HepG2 (cell line): ENCODE results near the gene ZNF620. TPM values are rescaled to one million over a fixed set of nuclear protein-coding genes. Genes with fewer than 3 reads are reported as not detected.

Source experiments
- ATAC-seq: fragments of 200-7000 bp; cut with Tn5 transposase; 3 replicates; pipeline ENCODE4 v1.9.1; 2020; ENCODE audit warnings: mild to moderate bottlenecking, moderate library complexity
- BruUV-seq: library from RNA; stranded (reverse); fragments of 400-500 nt; replicated peaks from 2 replicates; lab custom pipeline; 2021; lab: Mats Ljungman, UMichigan
- CTCF ChIA-PET: fragments of 300-600 bp; formaldehyde crosslinking; extraction: SDS; loops from one replicate; lab custom pipeline; 2021; ENCODE audit warnings: low total read pairs, inconsistent platforms, low intra/inter-chr PET ratio; lab: Yijun Ruan, JAX
- POLR2A ChIA-PET: fragments of 350-600 bp; sonication (Branson Sonifier 250); formaldehyde crosslinking; loops from one replicate; lab custom pipeline; 2020; ENCODE audit warnings: antibody characterized with exemption, inconsistent platforms; lab: Yijun Ruan, JAX
- DNase-seq: peaks from one replicate; pipeline ENCODE4 v3.0.0-alpha.2; 2015; ENCODE audit warnings: low spot score
- FAIRE-seq: peaks from 3 replicates; lab custom pipeline; 2011; peaks lifted over from hg19 to GRCh38; lab: Jason Lieb, UNC
- H2AFZ ChIP-seq: one replicate; pipeline ENCODE4 v1.6.1; 2011; ENCODE audit warnings: low read length, inconsistent platforms
- H3K27ac ChIP-seq: fragments of 300-600 bp; 3 replicates; pipeline ENCODE4 v1.8.0; 2011; ENCODE audit warnings: mixed run types, mild to moderate bottlenecking, mixed read lengths, low read length, inconsistent platforms; ENCODE audit not compliant: insufficient read depth; ENCODE audit errors: extremely low read length
- H3K27me3 ChIP-seq, 2 experiments: fragments of 200-600 bp in 1 of 2; 2 replicates in 1 of 2; 3 replicates in 1 of 2; pipeline versions ENCODE4 v1.6.0 to v1.8.0; 2011; ENCODE audit warnings: low read length in 2 of 2, mild to moderate bottlenecking in 2 of 2, moderate library complexity in 2 of 2, inconsistent platforms in 1 of 2; ENCODE audit not compliant: insufficient read depth in 2 of 2, control insufficient read depth in 1 of 2
- H3K36me3 ChIP-seq, 2 experiments: fragments of 200-600 bp in 1 of 2; replicated peaks in 1 of 2; 2 replicates in 1 of 2; 3 replicates in 1 of 2; pipeline versions ENCODE4 v1.5.1 to v1.8.0; 2011; ENCODE audit warnings: low read length in 2 of 2, inconsistent platforms in 1 of 2; ENCODE audit not compliant: insufficient read depth in 2 of 2, control insufficient read depth in 1 of 2
- H3K4me1 ChIP-seq: 2 replicates; pipeline ENCODE4 v1.5.1; 2012; ENCODE audit warnings: low read length, inconsistent platforms; ENCODE audit not compliant: insufficient read depth
- H3K4me2 ChIP-seq: 2 replicates; pipeline ENCODE4 v1.6.0; 2011; ENCODE audit warnings: low read depth, low read length, inconsistent platforms
- H3K4me3 ChIP-seq, 3 experiments: fragments of 200-600 bp in 1 of 3; sonication (generic), shearing (Covaris generic) in 1 of 3; replicated peaks in 1 of 3; 2 replicates each; pipeline ENCODE4 v1.5.1; 2011 to 2016; ENCODE audit warnings: low read length in 3 of 3, inconsistent platforms in 2 of 3, low read depth in 2 of 3, mild to moderate bottlenecking in 2 of 3, control low read depth in 1 of 3, mixed read lengths in 1 of 3; ENCODE audit not compliant: insufficient read depth in 1 of 3
- H3K79me2 ChIP-seq: one replicate; pipeline ENCODE4 v1.6.1; 2011; ENCODE audit warnings: low read length, inconsistent platforms; ENCODE audit not compliant: insufficient read depth
- H3K9ac ChIP-seq: 2 replicates; pipeline ENCODE4 v1.6.0; 2011; ENCODE audit warnings: mild to moderate bottlenecking, low read depth, low read length, inconsistent platforms; ENCODE audit not compliant: insufficient read depth
- H3K9me3 ChIP-seq: 2 replicates; pipeline ENCODE4 v1.5.1; 2012; ENCODE audit warnings: mild to moderate bottlenecking, low read length
- H4K20me1 ChIP-seq: 2 replicates; pipeline ENCODE4 v1.6.0; 2011; ENCODE audit warnings: inconsistent platforms, mild to moderate bottlenecking, low read length, moderate library complexity; ENCODE audit not compliant: insufficient read depth
- CBX5 ChIP-seq: sonication (generic); formaldehyde crosslinking; IDR thresholded peaks from 2 replicates; pipeline ENCODE4 v1.4.0; 2020; ENCODE audit warnings: missing genetic modification reagents, borderline replicate concordance
- MAFG ChIP-seq: sonication (generic); formaldehyde crosslinking; IDR thresholded peaks from 2 replicates; pipeline ENCODE4 v1.5.1; 2020; ENCODE audit warnings: mild to moderate bottlenecking, missing genetic modification reagents
- SIN3B ChIP-seq: fragments of 150-350 bp; IDR thresholded peaks from 2 replicates; pipeline ENCODE4 v1.6.1; 2014; ENCODE audit warnings: low read length
- WGBS: methylation state at CpG from one replicate; pipeline ENCODE4 v1.1.6; 2017; ENCODE audit warnings: low lambda C conversion rate; 5-methylcytosine and 5-hydroxymethylcytosine counted together
- in situ Hi-C: cut with HindIII; loops from 2 replicates; pipeline ENCODE4 v1.10.0; 2017; ENCODE audit warnings: low pct_unique_long_range_greater_than_20kb; ENCODE audit not compliant: extremely low pct_ligation_motif_present
- intact Hi-C: fragments of 100-400 bp; cut with micrococcal nuclease; formaldehyde crosslinking; loops from one replicate; pipeline ENCODE4 v1.10.0; 2022; ENCODE audit not compliant: unreplicated experiment
- polyA plus RNA-seq, 8 experiments: library from polyadenylated mRNA; depleted of rRNA in 3 of 8; stranded (reverse) in 7 of 8; unstranded in 1 of 8; fragments of >200 nt; fragmentation: Illumina TruSeq in 4 of 8; extraction: Trizol in 4 of 8; gene quantifications; 2 replicates each; pipeline versions ENCODE4 v1.2.1 to v1.2.3, GENCODE V29; 2011 to 2016; ENCODE audit warnings: low read depth in 4 of 8, missing spikeins in 1 of 8, mixed read lengths in 1 of 8; ENCODE audit not compliant: insufficient read depth in 1 of 8
- total RNA-seq, 5 experiments: library from RNA; depleted of rRNA; stranded (reverse); fragments of >200 nt; fragmentation: Illumina TruSeq; extraction: Trizol; gene quantifications; 2 replicates each; pipeline ENCODE4 v1.2.3, GENCODE V29; 2016; ENCODE audit warnings: low read depth in 1 of 5
- TF ChIP-seq, protein P1 (sequence below): sonication (generic); formaldehyde crosslinking; IDR thresholded peaks from 2 replicates; pipeline ENCODE4 v1.4.0; 2020; ENCODE audit warnings: missing genetic modification reagents, borderline replicate concordance
- TF ChIP-seq, protein P2 (sequence below): sonication (generic); formaldehyde crosslinking; IDR thresholded peaks from 2 replicates; pipeline ENCODE4 v1.5.1; 2020; ENCODE audit warnings: missing genetic modification reagents, mild to moderate bottlenecking, borderline replicate concordance

Gene ZNF620
- total and polyA plus RNA-seq, 2 of the 13 experiments (the other 11 are each of a cell fraction or from before 2014, with no cell fraction given), result 2.3 to 12.2 TPM

DNA sequence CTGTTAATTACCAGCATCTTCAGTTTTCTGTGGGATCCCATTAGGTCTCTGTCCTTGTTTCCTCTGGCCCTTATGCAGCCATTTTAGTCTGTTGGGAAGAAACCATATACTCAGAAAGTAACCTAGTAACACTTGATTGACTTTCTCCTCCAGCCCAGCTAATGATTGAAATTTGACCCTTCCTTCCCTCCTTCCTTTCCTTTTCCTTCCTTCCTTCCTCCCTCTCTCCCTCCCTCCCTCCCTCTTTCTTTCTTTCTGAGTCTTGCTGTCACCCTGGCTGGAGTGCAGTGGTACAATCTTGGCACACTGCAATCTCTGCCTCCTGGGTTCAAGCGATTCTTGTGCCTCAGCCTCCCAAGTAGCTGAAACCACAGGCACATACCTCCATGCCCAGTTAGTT lies 5.9 kb upstream of the ZNF620 start (continued):
- TF ChIP-seq, protein P1, sequence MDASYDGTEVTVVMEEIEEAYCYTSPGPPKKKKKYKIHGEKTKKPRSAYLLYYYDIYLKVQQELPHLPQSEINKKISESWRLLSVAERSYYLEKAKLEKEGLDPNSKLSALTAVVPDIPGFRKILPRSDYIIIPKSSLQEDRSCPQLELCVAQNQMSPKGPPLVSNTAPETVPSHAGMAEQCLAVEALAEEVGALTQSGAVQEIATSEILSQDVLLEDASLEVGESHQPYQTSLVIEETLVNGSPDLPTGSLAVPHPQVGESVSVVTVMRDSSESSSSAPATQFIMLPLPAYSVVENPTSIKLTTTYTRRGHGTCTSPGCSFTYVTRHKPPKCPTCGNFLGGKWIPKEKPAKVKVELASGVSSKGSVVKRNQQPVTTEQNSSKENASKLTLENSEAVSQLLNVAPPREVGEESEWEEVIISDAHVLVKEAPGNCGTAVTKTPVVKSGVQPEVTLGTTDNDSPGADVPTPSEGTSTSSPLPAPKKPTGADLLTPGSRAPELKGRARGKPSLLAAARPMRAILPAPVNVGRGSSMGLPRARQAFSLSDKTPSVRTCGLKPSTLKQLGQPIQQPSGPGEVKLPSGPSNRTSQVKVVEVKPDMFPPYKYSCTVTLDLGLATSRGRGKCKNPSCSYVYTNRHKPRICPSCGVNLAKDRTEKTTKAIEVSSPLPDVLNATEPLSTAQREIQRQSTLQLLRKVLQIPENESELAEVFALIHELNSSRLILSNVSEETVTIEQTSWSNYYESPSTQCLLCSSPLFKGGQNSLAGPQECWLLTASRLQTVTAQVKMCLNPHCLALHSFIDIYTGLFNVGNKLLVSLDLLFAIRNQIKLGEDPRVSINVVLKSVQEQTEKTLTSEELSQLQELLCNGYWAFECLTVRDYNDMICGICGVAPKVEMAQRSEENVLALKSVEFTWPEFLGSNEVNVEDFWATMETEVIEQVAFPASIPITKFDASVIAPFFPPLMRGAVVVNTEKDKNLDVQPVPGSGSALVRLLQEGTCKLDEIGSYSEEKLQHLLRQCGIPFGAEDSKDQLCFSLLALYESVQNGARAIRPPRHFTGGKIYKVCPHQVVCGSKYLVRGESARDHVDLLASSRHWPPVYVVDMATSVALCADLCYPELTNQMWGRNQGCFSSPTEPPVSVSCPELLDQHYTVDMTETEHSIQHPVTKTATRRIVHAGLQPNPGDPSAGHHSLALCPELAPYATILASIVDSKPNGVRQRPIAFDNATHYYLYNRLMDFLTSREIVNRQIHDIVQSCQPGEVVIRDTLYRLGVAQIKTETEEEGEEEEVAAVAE, result no peak
- TF ChIP-seq SIN3B, result no peak
- TF ChIP-seq, protein P2, sequence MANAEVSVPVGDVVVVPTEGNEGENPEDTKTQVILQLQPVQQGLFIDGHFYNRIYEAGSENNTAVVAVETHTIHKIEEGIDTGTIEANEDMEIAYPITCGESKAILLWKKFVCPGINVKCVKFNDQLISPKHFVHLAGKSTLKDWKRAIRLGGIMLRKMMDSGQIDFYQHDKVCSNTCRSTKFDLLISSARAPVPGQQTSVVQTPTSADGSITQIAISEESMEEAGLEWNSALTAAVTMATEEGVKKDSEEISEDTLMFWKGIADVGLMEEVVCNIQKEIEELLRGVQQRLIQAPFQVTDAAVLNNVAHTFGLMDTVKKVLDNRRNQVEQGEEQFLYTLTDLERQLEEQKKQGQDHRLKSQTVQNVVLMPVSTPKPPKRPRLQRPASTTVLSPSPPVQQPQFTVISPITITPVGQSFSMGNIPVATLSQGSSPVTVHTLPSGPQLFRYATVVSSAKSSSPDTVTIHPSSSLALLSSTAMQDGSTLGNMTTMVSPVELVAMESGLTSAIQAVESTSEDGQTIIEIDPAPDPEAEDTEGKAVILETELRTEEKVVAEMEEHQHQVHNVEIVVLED (CRISPR knock-in tag), result no peak

DNA sequence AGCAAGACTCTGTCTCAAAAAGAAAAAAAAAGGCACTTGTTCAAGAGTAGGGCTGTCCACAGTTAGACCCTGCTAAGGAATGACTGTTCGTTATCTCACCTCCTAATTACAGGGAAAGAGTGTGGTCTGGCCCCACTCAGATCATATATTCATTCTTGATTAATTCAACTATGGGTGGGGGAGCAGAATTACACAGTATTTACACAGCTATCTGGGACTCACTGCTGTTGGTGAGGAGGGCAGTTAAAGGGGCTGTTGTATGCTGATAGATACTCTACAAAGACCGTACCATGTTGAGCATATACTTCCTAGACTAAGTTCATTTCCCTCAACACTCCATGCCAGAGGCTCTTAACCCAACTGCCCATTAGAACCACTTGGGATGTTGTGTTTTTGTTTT lies 3.8 kb upstream of the ZNF620 start:
- no peak overlapping the region for H3K27ac ChIP-seq
- no peak overlapping the region for H3K9ac ChIP-seq
- no peak overlapping the region for H2AFZ ChIP-seq
- no peaks in the 10 kb centered on the region; a peak in 1 of 5 replicates for H3K27me3 ChIP-seq
- H4K20me1 ChIP-seq, result no peaks in the 10 kb centered on the region
- H3K4me1 ChIP-seq, result peaks cover 31% of the 10 kb centered on the region
- POLR2A ChIA-PET, result no interaction called here
- no peak for ATAC-seq
- no peak for TF ChIP-seq CBX5 (CRISPR knock-in tag)
- TF ChIP-seq MAFG (CRISPR knock-in tag), result no peak
- CTCF ChIA-PET, result no interaction called here
- peaks cover 6% of the 10 kb centered on the region for H3K79me2 ChIP-seq
- no peak overlapping the region for H3K4me2 ChIP-seq
- no TSS peak for BruUV-seq
- no peaks in the 10 kb centered on the region for H3K9me3 ChIP-seq
- no peak overlapping the region for H3K4me3 ChIP-seq
- FAIRE-seq, result no peak
- WGBS, result 61% methylated on average over 2 of the region's 2 CpGs
- in situ Hi-C loops, result no loop called here
- H3K36me3 ChIP-seq, result no peaks in the 10 kb centered on the region
- intact Hi-C loops, result no loop called here
- DNase-seq, result no peak
